Frontal cortex (tissue), 4 donors: ENCODE data around the gene KCND3. TPM values are rescaled to one million over a fixed set of nuclear protein-coding genes. Genes with fewer than 3 reads are reported as not detected.

Experiments used
- DNase-seq, 2 donors: peaks; one replicate each; pipeline ENCODE4 v3.0.0; 2012; ENCODE audit warnings: low spot score in 2 of 2
- FAIRE-seq: peaks from 2 replicates; lab custom pipeline; 2012; peaks lifted over from hg19 to GRCh38; lab: Jason Lieb, UNC
- total RNA-seq: library from RNA; depleted of rRNA; stranded (reverse); fragments of >200 nt; gene quantifications from one replicate; pipeline ENCODE4 v1.2.3, GENCODE V29; 2014
- donor health status: control.
- donor health status: control.
- donor health status: control.

Gene KCND3
- total RNA-seq, 1 donor from 2014 or later, result 10.6 TPM

DNA sequence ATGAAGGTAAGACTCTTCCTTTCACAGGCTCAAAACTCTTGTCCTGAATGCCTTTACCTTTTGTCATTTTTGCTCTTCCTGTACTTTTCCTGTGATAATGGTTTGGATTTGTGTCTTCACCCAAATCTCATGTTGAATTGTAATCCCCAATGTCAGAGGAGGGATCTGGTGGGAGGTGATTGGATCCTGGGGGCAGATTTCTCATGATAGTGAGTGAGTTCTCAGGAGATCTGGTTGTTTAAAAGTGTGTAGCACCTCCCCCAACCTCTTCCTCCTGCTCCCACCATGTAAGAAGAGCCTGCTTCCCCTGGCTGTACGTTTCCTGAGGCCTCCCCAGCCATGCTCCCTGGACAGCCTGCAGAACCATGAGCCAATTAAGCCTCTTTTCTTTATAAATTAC, 158.3 kb downstream of the KCND3 start:
- FAIRE-seq (no peak), DNase-seq (no peak)

DNA sequence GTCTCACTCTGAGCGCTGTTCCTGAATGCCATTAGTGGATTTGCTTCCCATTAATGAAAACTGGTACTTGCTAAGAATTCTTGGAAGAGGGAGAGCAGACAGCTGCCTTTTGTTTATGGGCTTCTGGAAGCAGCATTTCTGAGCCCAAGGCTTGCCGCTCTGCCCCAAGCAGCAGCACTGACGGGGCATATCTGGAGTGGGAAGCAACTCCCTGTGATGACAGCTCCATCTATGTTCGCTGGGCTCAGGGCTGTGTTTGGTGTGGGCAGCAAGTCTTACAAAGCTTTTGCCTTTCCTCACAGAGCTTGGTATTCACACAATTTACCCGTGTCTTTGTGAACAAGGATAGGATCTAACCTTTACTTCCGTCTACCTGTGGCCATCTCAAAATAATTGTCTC, 161.5 kb downstream of the KCND3 start:
- FAIRE-seq, result no peak
- no peak for DNase-seq

DNA sequence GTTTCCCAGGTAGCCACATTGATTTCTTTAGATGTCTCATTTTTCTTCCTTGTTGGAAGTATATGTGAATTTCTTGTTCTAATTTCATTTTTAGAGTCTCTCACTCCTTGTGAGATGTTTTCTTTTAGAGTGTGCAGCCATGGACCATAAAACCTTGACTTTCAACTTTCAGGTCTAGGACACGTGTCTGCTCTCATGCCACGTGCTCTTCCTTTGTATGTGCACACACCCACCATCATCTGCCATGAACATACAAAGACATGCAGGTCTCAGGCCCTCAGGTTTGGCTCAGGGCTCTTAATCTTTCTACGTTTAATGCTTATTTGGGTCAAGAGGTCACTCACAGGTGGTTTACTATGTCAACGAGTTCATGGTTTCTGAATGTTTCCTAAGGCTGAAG, 163.2 kb downstream of the KCND3 start:
- DNase-seq, result no peak
- FAIRE-seq, result no peak

DNA sequence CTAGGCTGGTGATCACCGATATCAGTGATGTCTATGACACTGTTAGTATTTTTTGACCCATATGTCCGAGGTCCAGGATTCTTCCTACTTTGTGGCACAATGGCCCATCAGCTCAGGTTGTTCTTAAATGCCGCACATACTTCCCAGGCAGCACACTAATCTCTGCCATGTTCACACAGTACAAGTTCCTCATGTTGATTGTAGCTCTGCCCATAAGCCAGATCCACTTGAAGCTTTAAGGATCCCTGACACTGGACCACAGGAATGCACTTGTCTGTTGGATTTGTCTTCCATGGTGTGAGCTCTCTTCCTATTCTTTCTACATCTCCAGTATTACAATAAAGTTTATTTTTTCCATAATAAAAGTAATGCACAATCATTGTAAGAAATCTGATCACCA, 164.3 kb downstream of the KCND3 start:
- FAIRE-seq (no peak), DNase-seq (no peak)

DNA sequence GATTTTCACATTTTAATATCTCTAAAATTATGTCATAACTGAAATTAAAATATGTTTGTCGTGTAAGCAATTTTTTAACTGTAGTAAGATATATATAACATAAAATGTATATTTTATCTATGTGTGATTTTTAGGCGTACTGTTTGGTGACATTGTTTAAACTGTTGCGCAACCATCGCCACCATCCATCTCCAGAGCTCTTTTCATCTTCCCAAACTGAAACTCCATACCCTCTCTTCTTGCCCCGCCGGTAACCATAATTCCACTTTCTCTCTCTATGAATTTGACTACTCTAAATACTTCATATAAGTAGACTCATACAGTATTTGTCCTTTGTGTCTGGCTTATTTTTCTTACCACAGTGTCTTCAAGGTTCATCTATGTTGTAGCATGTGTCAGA, 167.3 kb downstream of the KCND3 start:
- FAIRE-seq (no peak), DNase-seq (no peak)

DNA sequence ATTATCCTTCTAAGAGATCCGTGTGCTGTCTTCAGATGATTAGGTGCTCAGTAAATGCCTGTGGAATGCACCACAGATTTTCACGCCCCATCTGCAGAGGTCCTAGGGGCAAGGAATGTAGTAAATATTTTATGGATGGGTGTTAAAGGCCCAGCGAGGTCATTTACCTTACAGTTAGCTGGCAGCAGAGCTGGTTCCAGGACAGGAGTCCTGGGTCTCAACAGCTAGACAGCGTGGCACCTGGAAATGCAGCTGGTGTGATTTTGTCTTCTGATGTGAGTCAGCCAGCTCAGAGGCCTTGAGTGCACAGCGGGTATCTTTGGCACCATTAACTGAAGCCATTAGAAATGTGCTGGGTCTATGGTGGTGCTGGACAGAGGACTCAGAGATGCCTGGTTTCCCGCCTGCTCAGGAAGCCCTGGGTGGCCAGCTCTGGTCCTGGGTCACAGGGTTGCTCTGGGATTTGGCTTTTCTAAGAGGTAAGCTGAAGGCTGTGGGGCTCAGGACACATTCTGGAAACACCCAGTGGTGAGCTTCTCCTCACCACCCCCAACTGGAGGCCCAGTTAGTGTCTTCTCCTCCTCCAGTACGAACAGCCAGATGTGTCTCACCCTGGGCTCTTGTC, 168.2 kb downstream of the KCND3 start:
- FAIRE-seq, result no peak
- DNase-seq, result no peak

DNA sequence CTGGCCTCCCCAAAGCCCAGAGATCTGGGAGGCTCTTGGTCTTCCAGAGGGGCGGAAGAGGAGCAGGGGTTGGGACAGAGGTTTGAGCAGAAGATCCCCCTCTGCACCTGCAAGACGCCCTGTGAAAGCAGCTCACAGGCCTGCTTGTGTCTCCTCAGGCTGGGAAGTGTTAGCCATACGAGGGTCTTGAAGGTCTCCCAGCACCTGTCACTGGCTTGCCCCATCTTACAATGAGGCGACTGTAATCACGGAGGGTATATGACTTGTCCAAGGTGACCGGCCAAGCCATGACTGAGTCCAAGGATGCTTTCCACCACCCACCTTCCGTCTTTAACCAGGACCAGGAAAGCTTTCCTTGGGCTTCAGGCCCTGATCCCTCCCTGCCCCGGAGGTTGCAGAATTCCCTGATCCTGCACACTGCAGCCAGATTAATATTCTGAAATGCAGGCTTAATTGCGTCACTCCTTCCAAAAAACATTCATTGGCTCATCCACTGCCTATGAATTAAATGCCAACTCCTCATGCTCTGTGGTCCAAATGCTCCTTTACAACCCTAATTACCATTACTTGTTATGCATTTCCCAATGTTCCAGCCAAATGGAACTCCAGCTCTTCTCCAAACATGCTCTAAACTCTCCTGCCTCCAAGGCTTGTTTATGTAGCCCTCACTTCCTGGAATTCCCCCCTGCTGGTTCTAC, 169.8 kb downstream of the KCND3 start:
- no peak for FAIRE-seq
- DNase-seq, result no peak

DNA sequence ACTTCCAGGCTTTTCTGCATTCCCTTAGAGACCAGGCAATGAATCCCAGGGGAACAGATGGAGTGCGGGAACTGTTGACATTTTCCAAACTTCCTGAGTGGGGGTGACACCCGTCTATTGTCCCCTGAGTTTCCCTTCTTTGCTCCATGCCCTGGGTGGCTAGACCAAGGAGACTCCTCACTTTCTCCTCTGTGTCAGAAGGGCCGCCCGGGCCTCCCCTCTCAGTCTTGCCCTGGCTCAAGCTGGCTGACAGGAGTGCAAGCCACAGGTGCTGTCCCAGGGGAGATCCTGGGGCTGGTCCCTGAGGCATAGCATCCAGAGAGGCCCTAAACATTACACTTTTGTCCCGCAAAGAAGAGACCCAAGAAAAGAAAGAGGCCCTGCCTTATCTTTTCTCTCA, 170.9 kb downstream of the KCND3 start:
- DNase-seq (no peak), FAIRE-seq (no peak)

DNA sequence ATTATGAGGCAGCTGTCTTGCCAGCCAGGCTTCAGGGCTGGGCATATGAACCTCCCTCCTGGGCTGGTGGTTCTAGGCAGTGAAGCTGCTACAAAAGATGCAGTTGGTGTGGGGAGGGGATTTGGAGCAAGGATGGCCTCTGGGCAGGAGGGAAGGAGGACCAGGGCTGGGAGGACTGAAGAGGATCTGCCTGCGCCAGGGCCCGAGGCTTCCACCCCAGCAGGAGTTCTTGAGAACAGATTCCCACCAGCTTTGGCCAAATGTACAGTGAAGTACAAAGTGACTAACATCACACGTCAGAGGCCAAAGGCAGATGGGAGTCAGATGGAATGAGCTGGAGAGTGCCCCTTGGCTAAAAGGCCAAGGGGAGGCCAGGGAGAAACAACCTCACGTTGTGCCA, 171.4 kb downstream of the KCND3 start:
- DNase-seq, result no peak
- no peak for FAIRE-seq

DNA sequence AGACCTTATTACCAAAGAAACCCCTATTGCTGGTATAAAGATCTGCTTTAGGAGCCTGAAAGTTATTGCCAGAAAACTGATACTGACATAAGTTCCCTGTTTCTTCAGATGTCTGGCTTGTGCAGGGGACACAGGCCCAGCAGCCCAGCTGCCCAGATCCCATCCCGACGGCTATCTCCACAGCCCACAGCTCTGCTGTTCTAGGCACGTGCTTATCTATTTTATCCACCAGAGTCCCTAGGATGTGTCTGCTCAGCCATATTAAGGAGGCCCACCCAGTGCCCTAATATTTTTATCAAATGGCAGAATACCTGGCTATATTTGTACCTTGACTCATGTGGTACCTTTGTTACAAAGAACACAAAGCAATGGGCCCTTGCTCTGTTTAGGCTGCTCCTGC, 174.8 kb downstream of the KCND3 start:
- no peak for FAIRE-seq
- no peak for DNase-seq

DNA sequence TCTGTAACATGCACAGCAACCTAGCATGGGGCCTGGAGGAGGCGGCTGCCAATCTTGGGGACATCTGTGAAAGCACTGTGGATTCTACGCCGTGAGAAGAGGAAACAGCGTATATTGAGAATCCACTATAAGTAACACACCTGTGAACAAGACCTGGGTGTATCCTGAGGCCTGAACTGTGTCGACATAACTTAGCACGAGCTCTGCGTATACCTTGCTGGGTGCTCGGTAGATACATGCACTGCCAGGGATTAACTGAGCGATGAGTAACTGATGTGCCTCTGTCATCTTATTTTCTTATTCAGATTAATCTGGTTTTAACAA, 175.2 kb downstream of the KCND3 start:
- no peak for DNase-seq
- no peak for FAIRE-seq

DNA sequence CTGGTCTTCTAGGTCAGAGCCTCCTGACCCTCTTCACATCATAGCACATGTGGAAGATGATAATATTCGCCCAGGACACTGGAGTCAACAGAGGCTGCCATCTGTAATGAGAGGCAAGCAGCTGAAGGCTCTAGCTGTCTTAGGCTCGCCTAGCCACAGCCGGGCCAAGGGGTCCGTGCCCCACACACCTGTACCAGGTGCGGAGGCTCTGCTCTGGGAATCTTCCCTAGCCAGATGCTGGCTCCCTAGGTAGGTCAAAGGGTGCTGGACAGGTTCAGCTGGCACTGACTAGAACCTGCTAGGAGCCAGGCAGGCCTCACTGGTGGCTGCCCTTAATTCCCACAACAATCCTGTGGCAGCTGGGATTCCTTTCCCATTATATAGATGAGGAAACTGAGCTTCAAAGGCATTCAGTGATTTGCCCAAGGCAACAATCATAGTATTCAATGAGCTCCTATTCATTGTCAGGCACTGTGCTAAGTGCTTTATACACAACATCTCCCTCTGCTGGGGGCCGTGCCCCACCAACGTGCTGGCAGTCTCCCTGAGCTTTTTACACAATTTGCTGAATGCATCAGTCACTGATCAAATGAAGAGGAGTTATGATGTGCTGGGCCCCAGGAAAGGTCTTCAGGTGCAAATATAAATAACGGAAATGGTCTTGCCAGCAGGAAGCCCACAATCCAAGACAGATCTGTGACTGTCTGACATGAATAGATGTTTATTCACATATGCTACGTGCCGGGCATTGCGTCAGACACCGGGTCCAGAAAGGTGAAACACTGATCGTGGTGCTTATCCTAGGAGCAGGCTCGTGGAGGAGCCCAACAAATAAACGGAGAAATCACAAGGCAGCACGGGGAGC, 175.8 kb downstream of the KCND3 start:
- FAIRE-seq (no peak), DNase-seq (no peak)

DNA sequence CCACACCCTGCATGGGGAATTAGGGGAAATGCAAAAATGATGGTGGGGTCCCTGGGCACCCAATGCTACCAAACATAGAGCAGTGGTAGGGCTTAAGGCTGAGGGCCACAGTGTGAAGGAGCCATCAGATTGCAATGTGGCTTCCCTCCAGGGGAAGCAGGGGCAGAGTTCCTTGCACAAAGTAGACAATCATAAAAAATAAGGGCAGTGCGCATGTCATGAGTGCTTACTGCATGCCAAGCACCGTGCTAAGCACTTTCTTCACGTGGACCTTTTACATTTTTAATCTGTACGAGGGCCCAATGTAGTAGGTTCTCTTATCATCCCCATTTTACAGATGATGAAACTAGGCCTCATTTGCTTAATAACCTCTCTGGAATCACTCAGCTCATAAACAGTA, 177.2 kb downstream of the KCND3 start:
- FAIRE-seq (no peak), DNase-seq (no peak)

DNA sequence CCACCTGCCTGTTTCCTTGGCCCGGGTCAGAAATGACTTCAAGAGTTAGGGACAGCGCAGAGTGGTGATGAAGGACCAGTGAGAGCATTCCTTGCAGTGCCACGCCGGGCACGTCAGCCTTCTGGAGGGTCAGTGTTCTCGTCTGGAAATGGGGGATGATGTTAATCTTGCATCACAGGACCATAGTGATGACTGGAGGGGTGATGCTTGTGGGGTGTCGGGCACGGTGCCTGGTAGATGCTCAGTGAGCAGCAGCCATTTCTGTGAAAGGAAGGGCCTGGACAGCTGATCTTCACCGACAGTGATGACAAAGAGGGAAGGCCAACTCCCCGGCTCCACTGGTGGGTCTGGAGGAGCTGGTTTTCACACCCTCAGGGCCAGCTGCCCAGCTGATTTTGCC, 177.6 kb downstream of the KCND3 start:
- DNase-seq (no peak), FAIRE-seq (no peak)

DNA sequence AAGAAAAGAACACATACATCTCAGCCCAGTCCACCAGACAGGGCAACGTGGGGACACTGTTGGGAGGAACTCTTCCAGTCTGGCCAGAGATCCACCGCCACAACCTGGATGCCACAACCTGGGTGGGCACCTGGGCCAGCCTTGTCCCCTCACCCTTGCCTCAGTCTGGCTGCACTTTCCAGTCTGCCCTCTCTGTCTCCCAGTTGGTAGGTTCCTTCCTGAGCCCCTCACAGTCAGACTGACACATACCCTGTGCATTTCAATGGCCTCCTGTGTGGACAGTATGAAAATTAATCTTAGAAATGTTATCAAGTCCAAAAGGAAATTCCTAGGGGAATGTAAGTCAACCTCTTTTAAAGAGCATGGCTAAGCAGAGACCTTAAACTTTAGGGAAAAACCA, 184.2 kb downstream of the KCND3 start:
- no peak for DNase-seq
- no peak for FAIRE-seq

DNA sequence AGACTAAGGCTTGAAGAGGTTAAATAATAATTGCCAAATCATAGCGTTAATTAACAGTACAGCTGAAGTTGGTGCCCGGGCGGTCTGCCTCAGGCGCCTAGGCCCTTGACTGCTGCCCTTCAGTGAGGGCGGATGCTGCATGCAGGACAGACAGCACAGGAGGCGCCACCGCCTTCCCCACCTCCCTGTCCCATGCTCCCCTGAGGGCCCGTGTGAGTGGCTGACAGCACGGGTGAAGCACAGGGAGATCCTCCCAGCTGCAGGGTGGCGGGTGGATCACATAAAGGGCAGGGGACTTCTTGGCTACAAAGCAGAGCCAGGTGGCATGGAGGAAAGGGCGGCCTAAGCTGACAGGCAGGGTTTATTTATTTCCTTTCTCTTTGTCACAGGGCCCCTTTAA, 184.7 kb downstream of the KCND3 start:
- FAIRE-seq, result no peak
- no peak for DNase-seq

DNA sequence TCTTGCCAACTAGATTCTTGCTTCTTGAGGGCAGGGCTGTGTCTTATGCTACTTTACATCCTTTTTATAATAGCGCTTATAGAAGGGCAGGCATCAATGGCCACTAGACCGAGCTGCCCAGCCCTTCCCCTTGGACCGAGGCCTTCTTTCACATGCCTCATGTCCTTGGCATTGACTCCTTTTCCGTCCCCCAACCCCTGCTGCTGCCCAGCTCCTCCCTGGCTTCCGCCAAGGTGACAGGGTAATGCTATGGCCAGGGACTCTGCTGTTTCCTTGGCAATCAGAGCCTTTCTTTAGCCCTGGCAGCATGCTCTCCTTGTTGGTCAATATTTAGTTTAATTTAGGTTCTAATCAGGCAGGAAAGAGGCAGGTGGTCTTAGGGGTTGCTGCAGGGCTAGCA, 185.5 kb downstream of the KCND3 start:
- no peak for FAIRE-seq
- DNase-seq, result no peak

DNA sequence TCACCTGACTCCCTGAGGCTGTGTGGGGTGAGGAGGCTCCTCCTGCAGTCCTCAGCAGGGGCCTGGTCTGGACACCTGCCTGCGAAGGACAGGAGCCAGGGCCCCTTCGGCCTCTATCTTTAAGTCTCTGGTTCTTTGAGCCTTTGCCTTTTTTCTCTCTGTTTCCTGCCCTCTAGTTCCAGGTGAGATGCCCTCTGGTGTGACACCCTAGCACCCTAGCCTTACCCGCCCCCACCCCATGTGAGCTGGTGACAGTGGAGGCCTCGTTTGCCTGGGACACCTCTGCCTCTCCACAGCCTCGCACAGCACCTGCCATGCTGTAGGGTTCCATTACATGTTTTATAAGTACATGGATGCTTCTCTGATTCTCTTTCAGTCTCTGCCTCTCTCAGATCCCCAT, 186.5 kb downstream of the KCND3 start:
- no peak for FAIRE-seq

DNA sequence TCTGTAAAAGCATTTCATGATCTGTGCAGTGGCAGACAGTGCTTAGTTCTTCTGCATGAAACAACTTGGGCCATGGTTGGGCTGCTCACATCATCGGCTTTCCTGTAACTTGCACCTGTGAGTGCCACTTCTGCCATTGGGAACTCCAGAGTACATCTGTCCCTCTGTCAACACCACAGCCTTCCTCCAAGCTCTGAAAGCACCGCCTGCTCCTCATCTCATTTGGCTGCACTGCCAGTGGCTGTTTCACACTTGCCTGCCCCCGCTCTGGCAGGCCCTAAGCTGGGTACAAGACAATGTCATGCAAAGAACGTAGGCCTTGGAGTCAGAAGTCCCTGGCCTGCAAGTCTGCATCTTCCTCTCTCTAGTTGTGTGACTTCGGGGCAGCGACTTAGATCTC, 187.4 kb downstream of the KCND3 start:
- FAIRE-seq, result no peak
- DNase-seq, result no peak

More for the DNA sequence above, 186.5 kb downstream of the KCND3 start:
- DNase-seq, result no peak

DNA sequence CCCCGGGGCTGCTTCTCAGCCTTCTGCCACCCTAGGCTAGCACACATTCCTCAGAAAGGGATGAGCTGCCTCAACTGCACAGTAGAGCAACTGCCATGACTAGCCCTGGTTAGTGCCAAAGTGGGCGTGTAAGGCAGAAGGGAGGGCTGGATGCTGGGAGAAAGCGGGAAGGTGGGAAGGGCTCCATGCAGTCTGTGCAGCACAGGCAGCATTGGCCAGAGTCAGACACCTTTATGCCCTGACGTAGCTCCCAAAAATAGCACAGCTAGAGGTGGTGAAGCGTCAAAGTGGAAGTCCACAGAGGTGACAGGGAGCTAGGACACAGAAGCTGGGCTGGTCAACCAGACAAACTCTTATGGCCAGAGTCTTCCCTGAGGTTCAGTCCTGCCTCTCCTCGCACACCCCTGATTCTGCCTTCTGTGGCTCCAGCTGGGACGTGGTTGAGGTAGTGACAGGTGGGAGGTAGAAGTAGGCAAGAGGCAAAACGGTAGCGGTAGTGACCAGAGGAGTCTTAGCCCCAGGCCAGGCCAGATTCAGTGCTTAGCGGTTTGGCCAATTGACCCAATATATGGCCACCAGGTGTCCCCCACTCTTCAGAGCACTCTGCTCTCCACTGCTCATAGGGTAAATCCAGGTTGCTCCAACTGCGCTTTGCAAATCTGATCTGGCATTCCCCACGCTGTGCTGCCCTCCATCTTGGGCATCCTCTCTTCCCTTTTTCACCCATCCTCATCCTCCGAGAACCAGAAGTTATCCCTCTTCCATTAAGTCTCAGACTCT, 188.2 kb downstream of the KCND3 start:
- no peak for FAIRE-seq
- DNase-seq, result no peak
